HepG2 (cell line): Measurements from ENCODE around the gene FBXW4. TPM values are rescaled to one million over a fixed set of nuclear protein-coding genes. Genes with fewer than 3 reads are reported as not detected.

Source experiments
- ARHGAP35 ChIP-seq: sonication (generic); formaldehyde crosslinking; IDR thresholded peaks from 2 replicates; pipeline ENCODE4 v1.9.0; 2022; ENCODE audit warnings: mild to moderate bottlenecking, inconsistent platforms, moderate library complexity, missing genetic modification reagents, borderline replicate concordance
- BRCA1 ChIP-seq: sonication (generic); formaldehyde crosslinking; IDR thresholded peaks from 2 replicates; pipeline ENCODE4 v1.4.0; 2020; ENCODE audit warnings: missing genetic modification reagents
- KLF16 ChIP-seq, 2 experiments: sonication (generic) in 1 of 2; formaldehyde crosslinking in 1 of 2; IDR thresholded peaks; 2 replicates each; pipeline versions ENCODE4 v1.6.1 to v1.8.0; 2016 to 2023; ENCODE audit warnings: missing genetic modification reagents in 2 of 2, missing compliant biosample characterization in 1 of 2
- MAFK ChIP-seq, 2 experiments: IDR thresholded peaks in 1 of 2; conservative IDR thresholded peaks in 1 of 2; 2 replicates each; pipeline ENCODE4 v1.6.1; 2011; ENCODE audit warnings: improper control_type of control experiment in 2 of 2, low read length in 2 of 2
- PCBP2 ChIP-seq: fragments of 200-400 bp; formaldehyde crosslinking; optimal IDR thresholded peaks from 2 replicates; pipeline ENCODE3; 2018; ENCODE audit warnings: low read length, low read depth; ENCODE audit not compliant: poor library complexity, severe bottlenecking
- SMAD3 ChIP-seq: sonication (generic); formaldehyde crosslinking; IDR thresholded peaks from 2 replicates; pipeline ENCODE4 v1.4.0; 2020; ENCODE audit warnings: missing genetic modification reagents
- ZNF24 ChIP-seq: fragments of 450-650 bp; IDR thresholded peaks from 2 replicates; pipeline ENCODE4 v1.6.1; 2017; ENCODE audit warnings: antibody characterized with exemption, mild to moderate bottlenecking
- ZNF335 ChIP-seq: sonication (generic); formaldehyde crosslinking; IDR thresholded peaks from 2 replicates; pipeline ENCODE4 v1.4.0; 2020; ENCODE audit warnings: missing genetic modification reagents
- ZNF468 ChIP-seq: sonication (generic); formaldehyde crosslinking; IDR thresholded peaks from 2 replicates; pipeline ENCODE4 v1.8.0; 2022; ENCODE audit warnings: mild to moderate bottlenecking, moderate library complexity, missing genetic modification reagents
- ZNF616 ChIP-seq: sonication (generic); formaldehyde crosslinking; IDR thresholded peaks from 2 replicates; pipeline ENCODE4 v1.5.0; 2020; ENCODE audit warnings: low read depth, mild to moderate bottlenecking, missing genetic modification reagents
- ZNF619 ChIP-seq: sonication (generic); formaldehyde crosslinking; IDR thresholded peaks from 2 replicates; pipeline ENCODE4 v1.4.0; 2020; ENCODE audit warnings: mild to moderate bottlenecking, missing genetic modification reagents
- ZNF780A ChIP-seq: sonication (generic); formaldehyde crosslinking; IDR thresholded peaks from 2 replicates; pipeline ENCODE4 v1.8.0; 2022; ENCODE audit warnings: mild to moderate bottlenecking, missing genetic modification reagents, moderate library complexity
- polyA plus RNA-seq, 8 experiments: library from polyadenylated mRNA; depleted of rRNA in 3 of 8; stranded (reverse) in 7 of 8; unstranded in 1 of 8; fragments of >200 nt; fragmentation: Illumina TruSeq in 4 of 8; extraction: Trizol in 4 of 8; gene quantifications; 2 replicates each; pipeline versions ENCODE4 v1.2.1 to v1.2.3, GENCODE V29; 2011 to 2016; ENCODE audit warnings: low read depth in 4 of 8, missing spikeins in 1 of 8, mixed read lengths in 1 of 8; ENCODE audit not compliant: insufficient read depth in 1 of 8
- total RNA-seq, 5 experiments: library from RNA; depleted of rRNA; stranded (reverse); fragments of >200 nt; fragmentation: Illumina TruSeq; extraction: Trizol; gene quantifications; 2 replicates each; pipeline ENCODE4 v1.2.3, GENCODE V29; 2016; ENCODE audit warnings: low read depth in 1 of 5
- TF ChIP-seq, protein P1 (sequence below): sonication (generic); formaldehyde crosslinking; IDR thresholded peaks from 2 replicates; pipeline ENCODE4 v1.5.0; 2020; ENCODE audit warnings: missing genetic modification reagents, mild to moderate bottlenecking, borderline replicate concordance
- TF ChIP-seq, protein P2 (sequence below): sonication (generic); formaldehyde crosslinking; IDR thresholded peaks from 2 replicates; pipeline ENCODE4 v1.4.0; 2020; ENCODE audit warnings: low read depth, mild to moderate bottlenecking, missing genetic modification reagents
- TF ChIP-seq, protein P3 (sequence below): sonication (generic); formaldehyde crosslinking; IDR thresholded peaks from 2 replicates; pipeline ENCODE4 v1.5.0; 2020; ENCODE audit warnings: missing genetic modification reagents
- TF ChIP-seq, protein P4 (sequence below): sonication (generic); formaldehyde crosslinking; IDR thresholded peaks from 2 replicates; pipeline ENCODE4 v1.4.0; 2020; ENCODE audit warnings: missing genetic modification reagents
- TF ChIP-seq, protein P5 (sequence below): sonication (generic); formaldehyde crosslinking; IDR thresholded peaks from 2 replicates; pipeline ENCODE4 v1.4.0; 2020; ENCODE audit warnings: mild to moderate bottlenecking, low read depth, missing genetic modification reagents
- TF ChIP-seq, protein P6 (sequence below): sonication (generic); formaldehyde crosslinking; IDR thresholded peaks from 2 replicates; pipeline ENCODE4 v1.4.0; 2020; ENCODE audit warnings: missing genetic modification reagents, low read depth, mild to moderate bottlenecking, borderline replicate concordance

Gene FBXW4
- total and polyA plus RNA-seq, 2 of the 13 experiments (the other 11 are each of a cell fraction or from before 2014, with no cell fraction given) = 23.5 to 33.7 TPM

DNA sequence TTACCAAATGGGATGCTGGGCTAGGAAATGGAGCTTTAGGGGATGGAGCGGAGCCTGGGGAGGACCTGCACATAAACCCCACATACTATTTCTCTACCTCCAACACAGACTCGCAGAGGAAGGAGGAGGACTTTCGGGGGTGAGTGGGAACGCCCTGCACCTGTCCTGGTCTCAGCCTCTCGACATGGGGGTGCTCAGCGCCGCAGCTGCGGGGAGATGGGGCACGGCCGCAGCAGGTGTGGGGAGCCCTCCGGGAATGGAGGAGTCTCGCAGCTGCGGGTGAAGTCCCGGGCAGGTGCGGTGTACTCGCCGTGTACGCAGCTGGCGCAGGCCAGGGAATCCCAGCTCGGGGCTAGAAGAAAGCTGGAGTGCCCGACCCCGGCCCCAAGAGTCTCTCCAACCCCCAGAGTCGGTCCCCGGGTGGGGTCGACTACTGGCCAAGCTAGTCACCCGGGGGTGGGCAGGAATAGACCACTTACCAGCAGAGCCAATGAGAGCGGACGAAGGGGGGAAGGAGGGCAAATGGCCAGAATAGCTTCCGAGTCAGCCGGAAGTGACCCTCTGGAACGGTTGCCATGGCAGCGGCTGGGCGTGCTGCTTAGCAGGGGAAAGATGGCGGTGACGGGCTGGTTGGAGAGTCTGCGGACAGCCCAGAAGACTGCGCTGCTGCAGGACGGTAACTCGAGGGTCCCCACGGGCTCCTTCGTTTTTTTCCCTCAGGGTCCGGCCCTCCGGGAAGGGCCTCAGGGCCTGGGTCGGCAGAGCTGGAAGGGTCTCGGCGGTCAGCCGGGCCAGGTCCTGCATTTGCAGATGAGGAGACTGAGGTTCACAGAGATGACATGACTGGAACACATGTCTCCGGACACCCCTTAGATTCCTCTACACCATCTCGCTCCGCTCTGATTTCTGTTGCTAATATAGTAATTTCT is 107.0 kb downstream of the FBXW4 start, which contains the start of the genes DPCD and POLL (continued):
- TF ChIP-seq, protein P1, sequence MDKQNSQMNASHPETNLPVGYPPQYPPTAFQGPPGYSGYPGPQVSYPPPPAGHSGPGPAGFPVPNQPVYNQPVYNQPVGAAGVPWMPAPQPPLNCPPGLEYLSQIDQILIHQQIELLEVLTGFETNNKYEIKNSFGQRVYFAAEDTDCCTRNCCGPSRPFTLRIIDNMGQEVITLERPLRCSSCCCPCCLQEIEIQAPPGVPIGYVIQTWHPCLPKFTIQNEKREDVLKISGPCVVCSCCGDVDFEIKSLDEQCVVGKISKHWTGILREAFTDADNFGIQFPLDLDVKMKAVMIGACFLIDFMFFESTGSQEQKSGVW (CRISPR knock-in tag) = no peak
- TF ChIP-seq, protein P2, sequence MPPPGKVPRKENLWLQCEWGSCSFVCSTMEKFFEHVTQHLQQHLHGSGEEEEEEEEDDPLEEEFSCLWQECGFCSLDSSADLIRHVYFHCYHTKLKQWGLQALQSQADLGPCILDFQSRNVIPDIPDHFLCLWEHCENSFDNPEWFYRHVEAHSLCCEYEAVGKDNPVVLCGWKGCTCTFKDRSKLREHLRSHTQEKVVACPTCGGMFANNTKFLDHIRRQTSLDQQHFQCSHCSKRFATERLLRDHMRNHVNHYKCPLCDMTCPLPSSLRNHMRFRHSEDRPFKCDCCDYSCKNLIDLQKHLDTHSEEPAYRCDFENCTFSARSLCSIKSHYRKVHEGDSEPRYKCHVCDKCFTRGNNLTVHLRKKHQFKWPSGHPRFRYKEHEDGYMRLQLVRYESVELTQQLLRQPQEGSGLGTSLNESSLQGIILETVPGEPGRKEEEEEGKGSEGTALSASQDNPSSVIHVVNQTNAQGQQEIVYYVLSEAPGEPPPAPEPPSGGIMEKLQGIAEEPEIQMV (CRISPR knock-in tag) = no peak
- TF ChIP-seq, protein P3, sequence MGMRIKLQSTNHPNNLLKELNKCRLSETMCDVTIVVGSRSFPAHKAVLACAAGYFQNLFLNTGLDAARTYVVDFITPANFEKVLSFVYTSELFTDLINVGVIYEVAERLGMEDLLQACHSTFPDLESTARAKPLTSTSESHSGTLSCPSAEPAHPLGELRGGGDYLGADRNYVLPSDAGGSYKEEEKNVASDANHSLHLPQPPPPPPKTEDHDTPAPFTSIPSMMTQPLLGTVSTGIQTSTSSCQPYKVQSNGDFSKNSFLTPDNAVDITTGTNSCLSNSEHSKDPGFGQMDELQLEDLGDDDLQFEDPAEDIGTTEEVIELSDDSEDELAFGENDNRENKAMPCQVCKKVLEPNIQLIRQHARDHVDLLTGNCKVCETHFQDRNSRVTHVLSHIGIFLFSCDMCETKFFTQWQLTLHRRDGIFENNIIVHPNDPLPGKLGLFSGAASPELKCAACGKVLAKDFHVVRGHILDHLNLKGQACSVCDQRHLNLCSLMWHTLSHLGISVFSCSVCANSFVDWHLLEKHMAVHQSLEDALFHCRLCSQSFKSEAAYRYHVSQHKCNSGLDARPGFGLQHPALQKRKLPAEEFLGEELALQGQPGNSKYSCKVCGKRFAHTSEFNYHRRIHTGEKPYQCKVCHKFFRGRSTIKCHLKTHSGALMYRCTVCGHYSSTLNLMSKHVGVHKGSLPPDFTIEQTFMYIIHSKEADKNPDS = no peak
- TF ChIP-seq ZNF780A (CRISPR knock-in tag) (no peak), ZNF24 (no peak), ZNF616 (CRISPR knock-in tag) (peak; percentile 16; the same call in 1 of the 2 replicates), ZNF619 (no peak), MAFK (conservative IDR thresholded peaks at IDR 0.05 in 1 of 2, IDR thresholded peaks at IDR 0.05 in 1 of 2; ENCODE audit: low read length in 2 of 2) (no peak), ZNF468 (CRISPR knock-in tag) (no peak), ARHGAP35 (CRISPR knock-in tag) (peak; percentile 38; the same call in 1 of the 2 replicates), PCBP2 (no peak), BRCA1 (CRISPR knock-in tag) (0 out of 2 replicates have a peak, but pooled peaks have one; percentile 61), KLF16 (CRISPR knock-in tag; IDR thresholded peaks at IDR 0.05) (0 out of 4 replicates have a peak, but pooled peaks of 1 of the 2 experiments have one; percentile 28), ZNF335 (CRISPR knock-in tag) (0 out of 2 replicates have a peak, but pooled peaks have one; percentile 14), SMAD3 (CRISPR knock-in tag) (0 out of 2 replicates have a peak, but pooled peaks have one; percentile 55)
- TF ChIP-seq, protein P4, sequence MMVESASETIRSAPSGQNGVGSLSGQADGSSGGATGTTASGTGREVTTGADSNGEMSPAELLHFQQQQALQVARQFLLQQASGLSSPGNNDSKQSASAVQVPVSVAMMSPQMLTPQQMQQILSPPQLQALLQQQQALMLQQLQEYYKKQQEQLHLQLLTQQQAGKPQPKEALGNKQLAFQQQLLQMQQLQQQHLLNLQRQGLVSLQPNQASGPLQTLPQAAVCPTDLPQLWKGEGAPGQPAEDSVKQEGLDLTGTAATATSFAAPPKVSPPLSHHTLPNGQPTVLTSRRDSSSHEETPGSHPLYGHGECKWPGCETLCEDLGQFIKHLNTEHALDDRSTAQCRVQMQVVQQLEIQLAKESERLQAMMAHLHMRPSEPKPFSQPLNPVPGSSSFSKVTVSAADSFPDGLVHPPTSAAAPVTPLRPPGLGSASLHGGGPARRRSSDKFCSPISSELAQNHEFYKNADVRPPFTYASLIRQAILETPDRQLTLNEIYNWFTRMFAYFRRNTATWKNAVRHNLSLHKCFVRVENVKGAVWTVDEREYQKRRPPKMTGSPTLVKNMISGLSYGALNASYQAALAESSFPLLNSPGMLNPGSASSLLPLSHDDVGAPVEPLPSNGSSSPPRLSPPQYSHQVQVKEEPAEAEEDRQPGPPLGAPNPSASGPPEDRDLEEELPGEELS (CRISPR knock-in tag) = 0 out of 2 replicates have a peak, but pooled peaks have one; percentile 4
- TF ChIP-seq, protein P5, sequence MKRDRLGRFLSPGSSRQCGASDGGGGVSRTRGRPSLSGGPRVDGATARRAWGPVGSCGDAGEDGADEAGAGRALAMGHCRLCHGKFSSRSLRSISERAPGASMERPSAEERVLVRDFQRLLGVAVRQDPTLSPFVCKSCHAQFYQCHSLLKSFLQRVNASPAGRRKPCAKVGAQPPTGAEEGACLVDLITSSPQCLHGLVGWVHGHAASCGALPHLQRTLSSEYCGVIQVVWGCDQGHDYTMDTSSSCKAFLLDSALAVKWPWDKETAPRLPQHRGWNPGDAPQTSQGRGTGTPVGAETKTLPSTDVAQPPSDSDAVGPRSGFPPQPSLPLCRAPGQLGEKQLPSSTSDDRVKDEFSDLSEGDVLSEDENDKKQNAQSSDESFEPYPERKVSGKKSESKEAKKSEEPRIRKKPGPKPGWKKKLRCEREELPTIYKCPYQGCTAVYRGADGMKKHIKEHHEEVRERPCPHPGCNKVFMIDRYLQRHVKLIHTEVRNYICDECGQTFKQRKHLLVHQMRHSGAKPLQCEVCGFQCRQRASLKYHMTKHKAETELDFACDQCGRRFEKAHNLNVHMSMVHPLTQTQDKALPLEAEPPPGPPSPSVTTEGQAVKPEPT (CRISPR knock-in tag) = no peak
- TF ChIP-seq, protein P6, sequence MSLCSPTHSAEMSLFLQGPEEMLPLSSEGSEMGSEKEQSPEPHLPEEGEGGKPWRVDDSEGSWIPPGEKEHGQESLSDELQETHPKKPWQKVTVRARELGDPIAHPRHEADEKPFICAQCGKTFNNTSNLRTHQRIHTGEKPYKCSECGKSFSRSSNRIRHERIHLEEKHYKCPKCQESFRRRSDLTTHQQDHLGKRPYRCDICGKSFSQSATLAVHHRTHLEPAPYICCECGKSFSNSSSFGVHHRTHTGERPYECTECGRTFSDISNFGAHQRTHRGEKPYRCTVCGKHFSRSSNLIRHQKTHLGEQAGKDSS (CRISPR knock-in tag) = peak; percentile 15; the same call in 1 of the 2 replicates
